Lung (tissue), 12 donors: Measurements from ENCODE around the gene HDAC4. TPM values are rescaled to one million over a fixed set of nuclear protein-coding genes. Genes with fewer than 3 reads are reported as not detected.

Experiments used
- ATAC-seq: fragments of 200-7000 bp; cut with Tn5 transposase; one replicate; pipeline ENCODE4 v1.9.1; 2020; ENCODE audit warnings: moderate number of reproducible peaks; ENCODE audit not compliant: insufficient read depth, low FRiP score
- DNase-seq, 3 donors: peaks; one replicate each; pipeline ENCODE4 v3.0.0-alpha.2; 2013 to 2017
- H3K27ac ChIP-seq, 2 donors: one replicate each; pipeline ENCODE4 v1.5.1; 2013; ENCODE audit warnings: mild to moderate bottlenecking in 2 of 2, moderate library complexity in 2 of 2, control low read depth in 1 of 2, inconsistent platforms in 1 of 2, low read depth in 1 of 2, low read length in 1 of 2
- H3K27me3 ChIP-seq, 3 donors: one replicate each; pipeline ENCODE4 v1.5.1; 2013; ENCODE audit warnings: low read length in 2 of 3; ENCODE audit not compliant: control insufficient read depth in 3 of 3, insufficient read depth in 3 of 3
- H3K36me3 ChIP-seq, 4 donors: one replicate each; pipeline ENCODE4 v1.5.1; 2013; ENCODE audit warnings: low read length in 4 of 4, mild to moderate bottlenecking in 1 of 4, moderate library complexity in 1 of 4; ENCODE audit not compliant: control insufficient read depth in 4 of 4, insufficient read depth in 4 of 4
- H3K4me1 ChIP-seq, 5 donors: one replicate each; pipeline ENCODE4 v1.5.1; 2013; ENCODE audit warnings: low read length in 5 of 5, mild to moderate bottlenecking in 2 of 5, moderate library complexity in 1 of 5; ENCODE audit not compliant: control insufficient read depth in 5 of 5, insufficient read depth in 5 of 5
- H3K4me3 ChIP-seq: one replicate; pipeline ENCODE4 v1.5.1; 2013; ENCODE audit warnings: mild to moderate bottlenecking, control low read depth, moderate library complexity
- H3K9ac ChIP-seq, 2 donors: one replicate each; pipeline ENCODE4 v1.5.1; 2013; ENCODE audit warnings: low read length in 2 of 2, control low read depth in 1 of 2; ENCODE audit not compliant: insufficient read depth in 1 of 2
- H3K9me3 ChIP-seq, 4 donors: one replicate each; pipeline ENCODE4 v1.5.1; 2013; ENCODE audit warnings: low read length in 3 of 4, mild to moderate bottlenecking in 1 of 4, moderate library complexity in 1 of 4; ENCODE audit not compliant: control insufficient read depth in 4 of 4, insufficient read depth in 3 of 4
- WGBS, 2 donors: extraction: QIAGEN DNeasy Blood & Tissue Kit; methylation state at CpG; one replicate each; pipeline ENCODE4 v1.1.7; 2013; 5-methylcytosine and 5-hydroxymethylcytosine counted together
- polyA plus RNA-seq, 2 donors: library from polyadenylated mRNA; stranded (reverse); fragments of 200-250 nt; gene quantifications; one replicate each; pipeline ENCODE4 v1.2.1, GENCODE V29; 2013
- total RNA-seq, 2 donors: library from RNA; depleted of rRNA in 1 of 2; stranded (reverse); fragments of >200 nt in 1 of 2; gene quantifications; one replicate each; pipeline ENCODE4 v1.2.1, GENCODE V29; 2014 to 2021
- TF ChIP-seq, protein P1 (sequence below): IDR thresholded peaks from 2 replicates; pipeline ENCODE4 v1.5.1; 2012; ENCODE audit warnings: mild to moderate bottlenecking; ENCODE audit errors: control extremely low read depth, extremely low read depth
- donor health status: control.
- donor health status: control.
- donor health status: Bipolar disorder and iron deficiency.
- donor health status: healthy.
- donor health status: DM: yes; HTN: yes; CAD: no.

HDAC4 gene
- total and polyA plus RNA-seq, 4 donors = 6.9 to 47.7 (median 20.7) TPM

DNA sequence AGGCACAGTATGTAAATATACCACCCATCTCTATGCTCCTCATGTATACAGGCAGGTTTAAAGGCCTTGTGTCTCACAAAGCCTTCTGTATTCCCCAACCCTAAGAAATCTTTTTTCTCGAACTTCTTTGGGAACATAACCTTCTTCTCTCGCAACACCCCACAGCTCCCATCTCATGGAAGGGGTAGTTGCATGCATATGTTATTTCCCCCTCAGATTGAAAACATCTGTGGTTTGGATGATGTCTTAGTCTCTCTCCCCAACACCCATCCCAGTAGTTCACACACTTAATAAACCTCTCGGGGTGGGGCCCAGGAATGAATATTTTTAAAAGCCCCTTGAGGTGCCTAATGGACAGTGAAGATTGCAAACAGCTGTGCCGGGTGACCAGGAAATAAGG lies 21.0 kb upstream of the HDAC4 start:
- H3K9ac ChIP-seq = no peak overlapping the region
- H3K36me3 ChIP-seq = no peaks in the 10 kb centered on the region
- TF ChIP-seq, protein P1, sequence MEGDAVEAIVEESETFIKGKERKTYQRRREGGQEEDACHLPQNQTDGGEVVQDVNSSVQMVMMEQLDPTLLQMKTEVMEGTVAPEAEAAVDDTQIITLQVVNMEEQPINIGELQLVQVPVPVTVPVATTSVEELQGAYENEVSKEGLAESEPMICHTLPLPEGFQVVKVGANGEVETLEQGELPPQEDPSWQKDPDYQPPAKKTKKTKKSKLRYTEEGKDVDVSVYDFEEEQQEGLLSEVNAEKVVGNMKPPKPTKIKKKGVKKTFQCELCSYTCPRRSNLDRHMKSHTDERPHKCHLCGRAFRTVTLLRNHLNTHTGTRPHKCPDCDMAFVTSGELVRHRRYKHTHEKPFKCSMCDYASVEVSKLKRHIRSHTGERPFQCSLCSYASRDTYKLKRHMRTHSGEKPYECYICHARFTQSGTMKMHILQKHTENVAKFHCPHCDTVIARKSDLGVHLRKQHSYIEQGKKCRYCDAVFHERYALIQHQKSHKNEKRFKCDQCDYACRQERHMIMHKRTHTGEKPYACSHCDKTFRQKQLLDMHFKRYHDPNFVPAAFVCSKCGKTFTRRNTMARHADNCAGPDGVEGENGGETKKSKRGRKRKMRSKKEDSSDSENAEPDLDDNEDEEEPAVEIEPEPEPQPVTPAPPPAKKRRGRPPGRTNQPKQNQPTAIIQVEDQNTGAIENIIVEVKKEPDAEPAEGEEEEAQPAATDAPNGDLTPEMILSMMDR = no peak
- no peak overlapping the region for H3K27ac ChIP-seq
- ATAC-seq = no peak
- WGBS, 2 donors = 73 to 75% methylated on average over 4 of the region's 4 CpGs
- no peaks in the 10 kb centered on the region for H3K27me3 ChIP-seq
- H3K4me3 ChIP-seq = no peak overlapping the region
- peaks cover 0 to 8% (median 0%) of the 10 kb centered on the region in 5 donors for H3K4me1 ChIP-seq
- peak; percentile 24 to 84 (median 72) for DNase-seq
- no peaks in the 10 kb centered on the region for H3K9me3 ChIP-seq

DNA sequence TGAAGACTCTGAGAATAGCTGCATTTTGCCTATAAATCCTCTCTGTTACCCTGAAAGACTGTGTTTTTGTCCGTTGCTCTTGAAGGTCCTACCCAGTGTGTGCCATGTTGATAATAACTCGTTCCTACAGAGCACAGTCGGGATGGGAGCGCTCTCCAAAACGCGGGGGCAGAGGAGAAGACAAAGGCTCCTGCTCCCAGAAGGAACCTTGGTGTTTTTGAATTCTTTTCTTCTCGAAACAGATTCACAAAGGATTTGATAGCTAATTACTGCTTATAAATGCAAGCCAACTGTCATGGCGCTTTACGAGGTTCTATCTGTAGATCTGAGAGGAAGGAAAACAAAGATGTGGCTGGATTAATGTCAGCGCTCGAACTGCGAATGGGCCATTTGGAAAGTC lies 19.3 kb upstream of the HDAC4 start:
- TF ChIP-seq, protein P1 = no peak
- H3K9ac ChIP-seq = no peak overlapping the region
- peaks cover 0 to 8% (median 0%) of the 10 kb centered on the region in 5 donors for H3K4me1 ChIP-seq
- H3K27me3 ChIP-seq = no peaks in the 10 kb centered on the region
- H3K9me3 ChIP-seq = peaks cover 0 to 1% (median 0%) of the 10 kb centered on the region in 4 donors
- no peaks in the 10 kb centered on the region for H3K36me3 ChIP-seq
- 89% methylated on average over 12 of the region's 12 CpGs for whole genome bisulfite sequencing, 2 donors
- no peak overlapping the region for H3K27ac ChIP-seq
- no peak for ATAC-seq
- DNase-seq = no peak
- no peak overlapping the region for H3K4me3 ChIP-seq

DNA sequence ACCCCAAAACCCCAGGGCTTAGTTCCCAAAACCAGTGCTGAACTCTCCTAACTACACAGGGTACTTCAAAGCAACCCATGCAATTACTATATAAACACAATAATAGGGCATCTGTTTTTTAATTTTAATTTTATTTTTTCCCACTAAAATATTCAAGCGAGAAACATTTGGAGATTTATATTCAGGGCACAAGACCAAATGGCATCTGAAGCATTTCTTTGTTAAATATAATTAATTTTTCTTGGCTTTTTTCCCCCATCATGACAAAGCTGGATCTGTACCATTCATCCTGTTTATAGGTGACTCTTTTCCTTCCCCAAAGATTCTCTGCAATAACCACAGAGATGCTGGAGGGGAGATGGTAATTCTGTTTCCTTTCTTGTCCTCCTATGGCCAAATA lies 18.1 kb upstream of the HDAC4 start:
- Histone ChIP-seq H3K36me3 (no peaks in the 10 kb centered on the region), H3K27me3 (no peaks in the 10 kb centered on the region), H3K4me1 (peaks cover 0 to 8% (median 0%) of the 10 kb centered on the region in 5 donors), H3K9me3 (peaks cover 0 to 3% (median under 1%) of the 10 kb centered on the region in 4 donors), H3K9ac (no peak overlapping the region), H3K27ac (no peak overlapping the region), H3K4me3 (no peak overlapping the region)
- 88 to 96% methylated on average over 1 of the region's 1 CpG for WGBS, 2 donors
- TF ChIP-seq, protein P1 = no peak
- ATAC-seq (no peak), DNase-seq (no peak)
